Measurements from ENCODE around the gene MEI1.
A peak's percentile ranks its signal among the peaks of the same experiment; 100 is the strongest.
"Not testable (repeated sequence)": the region's sequence is repeated elsewhere in the genome, so short reads cannot be mapped to it uniquely, and the experiment has no call there.

Gene MEI1

DNA sequence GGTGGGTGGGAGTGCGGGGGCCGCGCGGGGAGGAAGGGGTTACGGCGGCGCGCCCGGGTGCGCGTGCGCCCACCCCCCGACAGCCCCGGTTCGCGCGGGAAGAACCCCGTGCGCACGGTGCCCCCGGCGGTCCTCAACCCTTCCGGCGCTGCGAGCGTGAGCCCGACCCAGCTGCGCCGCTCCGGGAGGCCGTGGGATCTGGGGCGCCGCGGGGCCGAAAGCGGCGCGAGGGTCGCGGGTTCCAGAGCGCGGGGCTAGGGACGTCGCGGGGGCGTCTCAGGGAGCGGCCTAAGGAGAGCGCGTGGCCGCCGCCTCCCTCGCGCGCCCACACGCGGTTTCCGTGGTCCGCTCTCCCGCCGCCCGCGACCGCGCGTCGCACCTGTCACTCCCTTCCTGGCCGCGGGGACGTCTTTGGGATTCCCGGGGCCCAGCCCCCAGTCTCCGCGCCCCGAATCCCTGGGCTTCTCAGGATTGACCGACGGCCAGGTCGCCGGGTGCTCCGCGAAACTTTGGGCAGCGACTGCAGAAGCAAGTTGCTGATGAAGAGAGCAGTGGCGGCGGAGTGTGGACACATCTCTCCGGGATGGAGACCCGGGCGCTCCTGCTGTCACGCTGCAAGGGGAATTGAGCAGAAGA lies 134.2 kb downstream of the MEI1 start:
- peak overlapping the region; percentile 65 to 72 for H3K9ac ChIP-seq (ENCODE audit: low read length in 2 of 2)
- H3K27me3 ChIP-seq (ENCODE audit: control insufficient read depth in 1 of 2, insufficient read depth in 2 of 2, low read length in 2 of 2), result no peaks in the 10 kb centered on the region
- peaks cover 21% of the 10 kb centered on the region for H3K4me1 ChIP-seq (ENCODE audit: control insufficient read depth, insufficient read depth, low read length)

DNA sequence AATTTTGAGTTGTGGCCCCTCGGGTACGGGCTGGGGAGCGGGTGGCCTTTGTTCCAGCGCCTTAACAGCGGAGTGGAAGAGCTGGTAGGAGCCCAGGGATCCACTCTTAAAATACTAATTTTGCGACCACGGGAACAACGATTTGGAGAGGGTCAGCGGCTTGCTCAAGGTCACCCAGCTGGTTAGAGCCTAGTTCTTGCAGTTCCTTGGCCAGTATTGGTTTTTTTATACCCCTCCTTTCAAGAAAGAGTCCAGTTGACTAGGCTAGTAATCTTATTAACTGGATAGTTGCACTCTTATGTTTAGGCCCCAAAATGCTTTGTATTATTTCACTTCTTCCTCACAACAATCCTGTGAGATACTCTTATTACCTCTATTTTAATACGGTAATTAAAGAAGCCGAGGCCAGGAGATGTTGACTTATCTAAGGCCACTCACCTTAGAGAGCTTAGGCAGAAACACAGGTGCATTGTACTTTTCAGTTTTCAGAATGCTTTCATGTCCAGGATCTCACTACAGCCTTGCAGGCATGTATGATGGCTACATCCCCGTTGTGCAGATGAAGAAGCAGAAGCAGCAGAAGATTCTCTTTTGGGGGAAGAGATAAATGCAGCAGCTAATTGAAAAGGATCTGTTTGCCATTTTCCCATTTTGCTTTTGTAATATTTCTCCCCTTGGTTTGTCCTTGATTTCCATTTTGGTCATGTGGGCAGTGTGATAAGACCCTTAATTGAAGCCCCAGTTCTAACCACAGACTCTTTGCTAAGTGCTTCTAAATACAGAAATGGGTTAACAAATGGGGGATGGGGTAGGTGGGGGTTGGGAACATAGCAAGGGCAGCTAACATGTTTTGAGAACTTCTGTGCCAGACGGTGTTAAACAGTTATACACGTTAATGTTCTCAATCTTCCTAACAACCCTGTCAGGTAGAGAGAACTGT lies 135.0 kb downstream of the MEI1 start:
- peaks cover 3 to 11% of the 10 kb centered on the region in 2 donors for H3K36me3 ChIP-seq (ENCODE audit: control insufficient read depth in 2 of 2, insufficient read depth in 2 of 2, low read length in 2 of 2)
- H3K27ac ChIP-seq (ENCODE audit: low read length), result peak overlapping the region; percentile 88
- H3K4me1 ChIP-seq (ENCODE audit: control insufficient read depth, insufficient read depth, low read length), result peaks cover 24% of the 10 kb centered on the region
- H3K4me3 ChIP-seq (ENCODE audit: low read length in 2 of 2), result peak overlapping the region; percentile 82 to 85
- H3K9ac ChIP-seq (ENCODE audit: low read length in 2 of 2), result peak overlapping the region; percentile 60 to 65
- H3K27me3 ChIP-seq (ENCODE audit: control insufficient read depth in 1 of 2, insufficient read depth in 2 of 2, low read length in 2 of 2), result no peaks in the 10 kb centered on the region
- H3K9me3 ChIP-seq (ENCODE audit: control insufficient read depth in 2 of 2, low read length in 2 of 2), result no peaks in the 10 kb centered on the region

More for the DNA sequence above, 134.2 kb downstream of the MEI1 start:
- H3K4me3 ChIP-seq (ENCODE audit: low read length in 2 of 2), result peak overlapping the region; percentile 82 to 85
- H3K36me3 ChIP-seq (ENCODE audit: control insufficient read depth in 2 of 2, insufficient read depth in 2 of 2, low read length in 2 of 2), result peaks cover 0 to 11% of the 10 kb centered on the region in 2 donors
- H3K9me3 ChIP-seq (ENCODE audit: control insufficient read depth in 2 of 2, low read length in 2 of 2), result no peaks in the 10 kb centered on the region
- H3K27ac ChIP-seq (ENCODE audit: low read length), result peak overlapping the region; percentile 88

DNA sequence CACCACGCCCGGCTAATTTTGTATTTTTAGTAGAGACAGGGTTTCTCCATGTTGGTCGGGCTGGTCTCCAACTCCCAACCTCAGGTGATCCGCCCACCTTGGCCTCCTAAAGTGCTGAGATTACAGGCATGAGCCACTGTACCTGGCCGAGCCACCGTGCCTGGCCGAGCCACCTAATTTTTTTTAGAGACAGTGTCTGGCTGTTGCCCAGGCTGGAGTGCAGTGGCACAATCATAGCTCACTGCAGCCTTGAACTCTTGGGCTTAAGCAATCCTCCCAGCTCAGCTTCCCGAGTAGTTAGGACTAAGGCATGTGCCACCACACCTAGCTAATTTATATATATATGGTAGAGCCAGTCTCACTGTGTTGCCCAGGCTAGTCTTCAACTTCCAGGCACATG lies 136.2 kb downstream of the MEI1 start:
- H3K4me1 ChIP-seq (ENCODE audit: control insufficient read depth, insufficient read depth, low read length), result peaks cover 24% of the 10 kb centered on the region
- H3K9ac ChIP-seq (ENCODE audit: low read length in 2 of 2), result not testable (repeated sequence)

DNA sequence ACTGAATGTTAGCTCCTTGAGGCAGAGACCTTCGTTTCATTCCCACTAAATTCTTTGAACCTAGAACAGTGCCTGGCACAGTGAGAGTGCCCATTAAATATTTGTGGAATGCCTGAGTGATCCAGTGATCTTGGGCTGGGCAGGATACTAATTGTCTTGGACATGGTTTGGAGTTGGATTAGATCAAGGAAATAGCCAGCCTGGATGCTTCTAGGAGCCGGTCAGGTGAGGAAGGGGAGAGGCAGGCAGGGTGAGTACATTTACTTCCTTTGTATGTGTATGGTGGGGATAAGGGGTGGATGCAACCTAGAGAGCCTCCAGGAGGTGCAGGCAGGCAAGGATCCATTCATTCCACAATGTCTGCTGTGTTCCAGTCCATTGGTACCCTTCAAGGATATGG lies 137.2 kb downstream of the MEI1 start:
- Histone ChIP-seq H3K27me3 (ENCODE audit: control insufficient read depth in 1 of 2, insufficient read depth in 2 of 2, low read length in 2 of 2) (no peaks in the 10 kb centered on the region), H3K4me1 (ENCODE audit: control insufficient read depth, insufficient read depth, low read length) (peaks cover 28% of the 10 kb centered on the region), H3K9me3 (ENCODE audit: control insufficient read depth in 2 of 2, low read length in 2 of 2) (no peaks in the 10 kb centered on the region), H3K4me3 (ENCODE audit: low read length in 2 of 2) (no peak overlapping the region), H3K36me3 (ENCODE audit: control insufficient read depth in 2 of 2, insufficient read depth in 2 of 2, low read length in 2 of 2) (peaks cover 6 to 13% of the 10 kb centered on the region in 2 donors), H3K9ac (ENCODE audit: low read length in 2 of 2) (no peak overlapping the region), H3K27ac (ENCODE audit: low read length) (no peak overlapping the region)

More for the DNA sequence above, 136.2 kb downstream of the MEI1 start:
- H3K4me3 ChIP-seq (ENCODE audit: low read length in 2 of 2); H3K9me3 ChIP-seq (ENCODE audit: control insufficient read depth in 2 of 2, low read length in 2 of 2); H3K27me3 ChIP-seq (ENCODE audit: control insufficient read depth in 1 of 2, insufficient read depth in 2 of 2, low read length in 2 of 2); H3K27ac ChIP-seq (ENCODE audit: low read length): not testable (repeated sequence)
- H3K36me3 ChIP-seq (ENCODE audit: control insufficient read depth in 2 of 2, insufficient read depth in 2 of 2, low read length in 2 of 2), result peaks cover 6 to 11% of the 10 kb centered on the region in 2 donors

DNA sequence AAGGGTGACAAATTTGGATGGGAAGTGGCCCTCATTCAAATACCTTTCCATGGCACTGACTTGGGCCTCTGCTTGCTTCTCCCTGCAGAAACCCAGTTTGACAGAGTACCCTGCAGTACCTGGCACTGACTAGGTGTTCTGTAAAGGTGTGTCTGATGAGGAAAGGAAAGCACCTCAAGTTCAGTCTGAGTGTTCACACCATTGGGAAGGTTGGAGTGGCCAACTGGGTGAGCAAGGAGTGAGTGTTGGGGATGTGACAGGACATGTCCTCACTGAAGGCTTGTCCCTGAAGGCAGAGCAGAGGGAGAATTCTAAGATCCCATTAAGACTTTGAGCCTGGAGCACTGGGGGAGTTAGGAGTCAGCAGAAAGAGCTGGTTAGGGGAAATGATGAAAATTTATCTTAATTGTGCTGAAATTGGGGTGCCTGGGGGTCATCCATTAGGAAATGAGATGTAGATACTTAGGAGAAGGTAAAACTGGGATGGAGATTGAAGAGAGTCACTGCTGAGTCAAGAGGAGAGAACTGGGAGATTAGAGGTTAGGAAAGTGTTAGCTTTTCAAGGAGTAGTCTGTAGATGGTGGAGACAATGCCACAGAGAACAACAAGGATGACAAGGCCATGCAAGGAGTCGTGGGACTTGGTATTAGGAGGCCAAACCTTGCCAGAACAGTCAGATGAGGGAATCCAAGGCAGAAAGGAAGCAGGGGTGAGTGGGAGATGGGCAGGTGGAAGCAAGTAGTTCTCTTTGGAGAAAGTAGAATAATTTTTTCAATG lies 139.7 kb downstream of the MEI1 start:
- Histone ChIP-seq H3K36me3 (ENCODE audit: control insufficient read depth in 2 of 2, insufficient read depth in 2 of 2, low read length in 2 of 2) (peaks cover 6 to 13% of the 10 kb centered on the region in 2 donors), H3K4me1 (ENCODE audit: control insufficient read depth, insufficient read depth, low read length) (peaks cover 17% of the 10 kb centered on the region), H3K27me3 (ENCODE audit: control insufficient read depth in 1 of 2, insufficient read depth in 2 of 2, low read length in 2 of 2) (no peaks in the 10 kb centered on the region), H3K9me3 (ENCODE audit: control insufficient read depth in 2 of 2, low read length in 2 of 2) (no peaks in the 10 kb centered on the region), H3K4me3 (ENCODE audit: low read length in 2 of 2) (no peak overlapping the region), H3K27ac (ENCODE audit: low read length) (no peak overlapping the region), H3K9ac (ENCODE audit: low read length in 2 of 2) (no peak overlapping the region)

DNA sequence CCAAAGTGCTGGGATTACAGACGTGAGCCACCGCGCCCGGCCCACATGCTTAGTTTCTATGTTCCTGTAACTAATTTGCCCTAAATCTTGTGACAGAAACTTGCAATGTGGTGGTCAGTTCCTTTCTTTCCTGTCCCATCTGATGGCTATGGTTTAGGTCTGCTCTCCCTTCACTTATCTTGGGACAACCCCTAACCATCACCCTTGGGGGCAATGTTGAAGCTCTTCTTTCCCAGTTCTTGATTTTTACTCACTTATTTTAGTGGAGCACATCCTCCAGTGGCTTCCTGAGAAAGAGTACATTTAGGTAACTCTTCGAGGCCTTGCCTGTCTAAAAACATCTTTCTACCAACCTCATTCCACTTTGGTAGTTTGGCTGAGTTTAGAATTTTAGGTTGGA lies 140.9 kb downstream of the MEI1 start:
- Histone ChIP-seq H3K9me3 (ENCODE audit: control insufficient read depth in 2 of 2, low read length in 2 of 2) (no peaks in the 10 kb centered on the region), H3K27ac (ENCODE audit: low read length) (no peak overlapping the region), H3K27me3 (ENCODE audit: control insufficient read depth in 1 of 2, insufficient read depth in 2 of 2, low read length in 2 of 2) (no peaks in the 10 kb centered on the region), H3K4me3 (ENCODE audit: low read length in 2 of 2) (no peak overlapping the region), H3K9ac (ENCODE audit: low read length in 2 of 2) (no peak overlapping the region), H3K4me1 (ENCODE audit: control insufficient read depth, insufficient read depth, low read length) (peaks cover 17% of the 10 kb centered on the region), H3K36me3 (ENCODE audit: control insufficient read depth in 2 of 2, insufficient read depth in 2 of 2, low read length in 2 of 2) (peaks cover 6 to 13% of the 10 kb centered on the region in 2 donors)

DNA sequence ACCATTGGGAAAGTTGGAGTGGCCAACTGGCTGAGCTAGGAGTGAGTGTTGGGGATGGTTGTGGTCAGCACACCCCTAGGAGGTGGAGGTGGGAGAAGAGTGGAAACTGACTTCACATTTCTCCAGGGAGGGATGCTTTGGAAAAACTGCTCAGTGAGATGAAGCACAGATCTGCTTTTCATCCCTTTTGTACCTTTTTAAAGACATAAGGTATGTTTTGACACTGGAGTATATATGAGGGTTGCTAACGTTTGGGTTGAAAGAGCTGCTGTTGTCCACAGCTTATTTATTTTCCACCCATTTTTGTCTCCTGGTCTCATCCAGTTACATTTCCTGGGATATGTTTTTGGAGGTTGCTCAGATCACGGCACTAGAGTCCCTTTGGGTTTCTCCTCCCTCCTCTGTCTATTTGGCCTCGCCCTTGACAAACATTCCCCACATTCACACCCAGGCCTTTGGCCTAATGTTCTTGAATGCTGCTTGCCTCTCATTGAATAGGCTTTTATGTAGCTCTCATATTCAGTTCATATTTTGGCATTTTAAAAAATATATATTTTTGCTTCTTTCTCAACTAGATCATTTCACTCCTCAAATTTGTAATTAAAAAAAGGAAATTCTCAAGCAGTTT lies 141.9 kb downstream of the MEI1 start:
- Histone ChIP-seq H3K27me3 (ENCODE audit: control insufficient read depth in 1 of 2, insufficient read depth in 2 of 2, low read length in 2 of 2) (no peaks in the 10 kb centered on the region), H3K36me3 (ENCODE audit: control insufficient read depth in 2 of 2, insufficient read depth in 2 of 2, low read length in 2 of 2) (peaks cover 6 to 9% of the 10 kb centered on the region in 2 donors), H3K4me3 (ENCODE audit: low read length in 2 of 2) (no peak overlapping the region), H3K4me1 (ENCODE audit: control insufficient read depth, insufficient read depth, low read length) (peaks cover 22% of the 10 kb centered on the region), H3K9ac (ENCODE audit: low read length in 2 of 2) (no peak overlapping the region), H3K9me3 (ENCODE audit: control insufficient read depth in 2 of 2, low read length in 2 of 2) (no peaks in the 10 kb centered on the region), H3K27ac (ENCODE audit: low read length) (no peak overlapping the region)

DNA sequence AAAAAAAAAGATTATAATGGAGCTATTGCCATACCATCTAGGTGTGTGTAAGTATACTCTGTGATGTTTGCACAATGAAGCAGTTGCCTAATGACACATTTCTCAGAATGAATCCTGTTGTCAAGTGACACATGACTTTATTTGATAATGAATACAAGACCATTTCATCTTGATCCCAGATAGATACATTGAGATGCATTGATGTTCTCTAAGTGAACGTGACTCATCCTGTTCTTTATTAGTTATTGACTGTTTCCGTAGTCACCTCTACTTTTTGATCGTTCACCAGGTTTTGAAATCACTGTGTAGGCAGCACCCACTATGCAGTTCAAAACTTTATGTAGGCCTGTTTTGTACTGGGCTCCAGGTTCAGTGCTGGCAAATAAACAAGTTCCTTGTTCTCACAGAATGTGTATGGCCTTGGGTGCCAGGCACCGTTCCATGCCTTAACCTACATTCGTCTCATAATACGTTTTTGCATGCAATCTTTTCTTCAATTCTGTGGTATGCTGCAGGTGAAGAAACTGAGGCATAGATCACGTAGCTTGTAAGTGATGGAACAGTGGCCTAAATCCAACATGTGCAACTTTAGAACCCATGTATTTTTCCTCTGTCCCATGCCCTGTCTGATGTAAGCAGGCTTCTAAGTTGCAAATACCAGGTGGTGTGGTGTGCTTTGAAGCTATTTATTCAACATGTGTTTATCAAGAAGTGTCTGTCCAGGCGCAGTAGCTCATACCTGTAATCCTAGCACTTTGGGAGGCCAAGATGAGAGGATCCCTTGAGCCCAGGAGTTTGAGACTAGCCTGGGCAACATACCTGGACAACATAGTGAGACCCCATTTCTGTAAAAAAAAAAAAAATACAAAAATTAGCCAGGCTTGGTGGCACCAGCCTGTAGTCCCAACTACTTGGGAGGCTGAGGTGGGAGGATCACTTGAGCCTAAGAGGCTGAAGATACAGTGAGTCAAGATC lies 144.0 kb downstream of the MEI1 start:
- Histone ChIP-seq H3K4me3 (ENCODE audit: low read length in 2 of 2) (no peak overlapping the region), H3K27me3 (ENCODE audit: control insufficient read depth in 1 of 2, insufficient read depth in 2 of 2, low read length in 2 of 2) (no peaks in the 10 kb centered on the region), H3K4me1 (ENCODE audit: control insufficient read depth, insufficient read depth, low read length) (peaks cover 28% of the 10 kb centered on the region), H3K9me3 (ENCODE audit: control insufficient read depth in 2 of 2, low read length in 2 of 2) (no peaks in the 10 kb centered on the region), H3K27ac (ENCODE audit: low read length) (no peak overlapping the region), H3K9ac (ENCODE audit: low read length in 2 of 2) (no peak overlapping the region), H3K36me3 (ENCODE audit: control insufficient read depth in 2 of 2, insufficient read depth in 2 of 2, low read length in 2 of 2) (peaks cover 2 to 6% of the 10 kb centered on the region in 2 donors)

DNA sequence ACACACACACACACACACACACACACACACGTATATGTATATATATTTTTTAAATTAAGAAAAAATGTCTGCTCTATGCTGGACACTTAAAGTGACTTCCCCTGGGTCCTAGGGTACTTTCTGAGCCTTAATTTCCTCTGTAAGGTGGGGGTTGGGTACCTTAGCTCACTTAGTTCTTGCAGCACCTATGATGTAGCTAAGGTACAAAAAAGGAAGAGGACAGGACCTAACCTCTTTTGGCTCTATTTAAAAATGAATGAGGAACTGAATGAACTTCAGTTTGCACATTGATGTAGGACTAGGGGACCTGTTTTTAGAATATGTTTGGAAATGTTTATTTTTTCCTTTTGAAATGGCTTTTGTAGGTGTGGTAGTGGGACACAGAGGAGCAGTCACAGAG lies 144.7 kb downstream of the MEI1 start:
- no peak overlapping the region for H3K27ac ChIP-seq (ENCODE audit: low read length)

More for the DNA sequence above, 144.7 kb downstream of the MEI1 start:
- Histone ChIP-seq H3K4me1 (ENCODE audit: control insufficient read depth, insufficient read depth, low read length) (peaks cover 28% of the 10 kb centered on the region), H3K9ac (ENCODE audit: low read length in 2 of 2) (no peak overlapping the region), H3K27me3 (ENCODE audit: control insufficient read depth in 1 of 2, insufficient read depth in 2 of 2, low read length in 2 of 2) (no peaks in the 10 kb centered on the region), H3K36me3 (ENCODE audit: control insufficient read depth in 2 of 2, insufficient read depth in 2 of 2, low read length in 2 of 2) (peaks cover 2 to 5% of the 10 kb centered on the region in 2 donors), H3K9me3 (ENCODE audit: control insufficient read depth in 2 of 2, low read length in 2 of 2) (no peaks in the 10 kb centered on the region), H3K4me3 (ENCODE audit: low read length in 2 of 2) (no peak overlapping the region)

All from stomach smooth muscle (tissue), 2 donors.